ENCODE measurements around the gene IGFBP3. TPM values are rescaled to one million over a fixed set of nuclear protein-coding genes. Genes with fewer than 3 reads are reported as not detected.

IGFBP3 gene
- total and polyA plus RNA-seq, 2 of the 13 experiments (the other 11 are each of a cell fraction or from before 2014, with no cell fraction given), result 57.5 TPM; not detected in 1

DNA sequence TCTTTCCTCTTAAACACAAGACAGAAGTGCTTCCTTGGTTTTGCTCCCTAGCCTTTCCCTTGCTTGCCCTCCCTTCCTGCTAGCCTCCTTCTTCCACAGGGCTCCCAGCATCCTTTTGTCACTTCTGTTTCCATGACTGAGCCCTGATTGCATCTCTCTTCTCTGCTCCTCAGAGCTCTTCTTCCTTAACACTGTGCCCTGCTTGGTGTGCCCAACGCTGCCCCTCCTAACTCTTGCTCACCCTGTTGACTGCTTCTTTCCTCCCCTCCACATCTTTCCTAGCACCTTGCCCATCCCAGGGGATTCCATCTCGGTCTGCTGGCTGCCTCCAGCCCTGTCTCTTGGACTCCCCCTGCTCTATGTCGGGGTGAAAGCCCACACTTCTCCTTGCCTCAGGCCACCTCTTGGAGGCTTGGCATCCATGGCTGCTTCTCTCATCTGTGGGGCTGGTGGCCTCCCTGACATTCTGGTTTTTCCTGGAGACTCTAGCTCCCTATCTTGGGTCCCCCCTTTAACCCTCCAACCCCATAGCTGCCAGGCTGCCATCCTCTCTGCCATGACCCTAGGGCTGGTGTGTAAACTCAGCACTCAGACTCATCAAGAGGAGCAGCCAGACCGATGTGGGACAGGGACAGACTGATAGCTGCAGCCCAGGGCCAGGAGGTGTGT lies 26.9 kb downstream of the IGFBP3 start (continued):
- no peak for TF ChIP-seq POGZ (CRISPR knock-in tag; IDR thresholded peaks at IDR 0.05)
- TF ChIP-seq, protein P1, sequence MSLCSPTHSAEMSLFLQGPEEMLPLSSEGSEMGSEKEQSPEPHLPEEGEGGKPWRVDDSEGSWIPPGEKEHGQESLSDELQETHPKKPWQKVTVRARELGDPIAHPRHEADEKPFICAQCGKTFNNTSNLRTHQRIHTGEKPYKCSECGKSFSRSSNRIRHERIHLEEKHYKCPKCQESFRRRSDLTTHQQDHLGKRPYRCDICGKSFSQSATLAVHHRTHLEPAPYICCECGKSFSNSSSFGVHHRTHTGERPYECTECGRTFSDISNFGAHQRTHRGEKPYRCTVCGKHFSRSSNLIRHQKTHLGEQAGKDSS (CRISPR knock-in tag; IDR thresholded peaks at IDR 0.05; ENCODE audit: borderline replicate concordance, low read depth), result peak; percentile 76
- TF ChIP-seq RORA (CRISPR knock-in tag; IDR thresholded peaks at IDR 0.05), result no peak
- 0 out of 2 replicates have a peak, but pooled peaks have one; percentile 50 for TF ChIP-seq ARNTL (CRISPR knock-in tag; IDR thresholded peaks at IDR 0.05)
- TF ChIP-seq NFYC (CRISPR knock-in tag; IDR thresholded peaks at IDR 0.05), result peak; percentile 16; the same call in 1 of the 2 replicates
- no peak; the same call in 1 of the 2 replicates for TF ChIP-seq ZNF543 (CRISPR knock-in tag; IDR thresholded peaks at IDR 0.05)
- no peak for TF ChIP-seq ZNF761 (CRISPR knock-in tag; conservative IDR thresholded peaks at IDR 0.05)
- no peak for TF ChIP-seq RXRA (CRISPR knock-in tag; IDR thresholded peaks at IDR 0.05)
- 0 out of 2 replicates have a peak, but pooled peaks have one; percentile 19 for TF ChIP-seq ZNF567 (CRISPR knock-in tag; IDR thresholded peaks at IDR 0.05; ENCODE audit: borderline replicate concordance)
- no peak for TF ChIP-seq GABPA (IDR thresholded peaks at IDR 0.05; ENCODE audit: low read depth, low read length)
- no peak for TF ChIP-seq GABPA (CRISPR knock-in tag; IDR thresholded peaks at IDR 0.05; ENCODE audit: low read depth)
- TF ChIP-seq SAP130 (CRISPR knock-in tag; IDR thresholded peaks at IDR 0.05; ENCODE audit: low read depth), result no peak
- 0 out of 2 replicates have a peak, but pooled peaks have one; percentile 27 for TF ChIP-seq SIX1 (CRISPR knock-in tag; IDR thresholded peaks at IDR 0.05; ENCODE audit: borderline replicate concordance)
- TF ChIP-seq, protein P2, sequence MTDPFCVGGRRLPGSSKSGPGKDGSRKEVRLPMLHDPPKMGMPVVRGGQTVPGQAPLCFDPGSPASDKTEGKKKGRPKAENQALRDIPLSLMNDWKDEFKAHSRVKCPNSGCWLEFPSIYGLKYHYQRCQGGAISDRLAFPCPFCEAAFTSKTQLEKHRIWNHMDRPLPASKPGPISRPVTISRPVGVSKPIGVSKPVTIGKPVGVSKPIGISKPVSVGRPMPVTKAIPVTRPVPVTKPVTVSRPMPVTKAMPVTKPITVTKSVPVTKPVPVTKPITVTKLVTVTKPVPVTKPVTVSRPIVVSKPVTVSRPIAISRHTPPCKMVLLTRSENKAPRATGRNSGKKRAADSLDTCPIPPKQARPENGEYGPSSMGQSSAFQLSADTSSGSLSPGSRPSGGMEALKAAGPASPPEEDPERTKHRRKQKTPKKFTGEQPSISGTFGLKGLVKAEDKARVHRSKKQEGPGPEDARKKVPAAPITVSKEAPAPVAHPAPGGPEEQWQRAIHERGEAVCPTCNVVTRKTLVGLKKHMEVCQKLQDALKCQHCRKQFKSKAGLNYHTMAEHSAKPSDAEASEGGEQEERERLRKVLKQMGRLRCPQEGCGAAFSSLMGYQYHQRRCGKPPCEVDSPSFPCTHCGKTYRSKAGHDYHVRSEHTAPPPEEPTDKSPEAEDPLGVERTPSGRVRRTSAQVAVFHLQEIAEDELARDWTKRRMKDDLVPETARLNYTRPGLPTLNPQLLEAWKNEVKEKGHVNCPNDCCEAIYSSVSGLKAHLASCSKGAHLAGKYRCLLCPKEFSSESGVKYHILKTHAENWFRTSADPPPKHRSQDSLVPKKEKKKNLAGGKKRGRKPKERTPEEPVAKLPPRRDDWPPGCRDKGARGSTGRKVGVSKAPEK (CRISPR knock-in tag; IDR thresholded peaks at IDR 0.05; ENCODE audit: borderline replicate concordance), result peak; percentile 64; the same call in 1 of the 2 replicates
- TF ChIP-seq, protein P3, sequence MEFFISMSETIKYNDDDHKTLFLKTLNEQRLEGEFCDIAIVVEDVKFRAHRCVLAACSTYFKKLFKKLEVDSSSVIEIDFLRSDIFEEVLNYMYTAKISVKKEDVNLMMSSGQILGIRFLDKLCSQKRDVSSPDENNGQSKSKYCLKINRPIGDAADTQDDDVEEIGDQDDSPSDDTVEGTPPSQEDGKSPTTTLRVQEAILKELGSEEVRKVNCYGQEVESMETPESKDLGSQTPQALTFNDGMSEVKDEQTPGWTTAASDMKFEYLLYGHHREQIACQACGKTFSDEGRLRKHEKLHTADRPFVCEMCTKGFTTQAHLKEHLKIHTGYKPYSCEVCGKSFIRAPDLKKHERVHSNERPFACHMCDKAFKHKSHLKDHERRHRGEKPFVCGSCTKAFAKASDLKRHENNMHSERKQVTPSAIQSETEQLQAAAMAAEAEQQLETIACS (CRISPR knock-in tag; IDR thresholded peaks at IDR 0.05), result no peak
- TF ChIP-seq, protein P4, sequence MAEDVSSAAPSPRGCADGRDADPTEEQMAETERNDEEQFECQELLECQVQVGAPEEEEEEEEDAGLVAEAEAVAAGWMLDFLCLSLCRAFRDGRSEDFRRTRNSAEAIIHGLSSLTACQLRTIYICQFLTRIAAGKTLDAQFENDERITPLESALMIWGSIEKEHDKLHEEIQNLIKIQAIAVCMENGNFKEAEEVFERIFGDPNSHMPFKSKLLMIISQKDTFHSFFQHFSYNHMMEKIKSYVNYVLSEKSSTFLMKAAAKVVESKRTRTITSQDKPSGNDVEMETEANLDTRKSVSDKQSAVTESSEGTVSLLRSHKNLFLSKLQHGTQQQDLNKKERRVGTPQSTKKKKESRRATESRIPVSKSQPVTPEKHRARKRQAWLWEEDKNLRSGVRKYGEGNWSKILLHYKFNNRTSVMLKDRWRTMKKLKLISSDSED (CRISPR knock-in tag; IDR thresholded peaks at IDR 0.05), result no peak; the same call in 1 of the 2 replicates
- TF ChIP-seq JUN (CRISPR knock-in tag; IDR thresholded peaks at IDR 0.05), result 0 out of 2 replicates have a peak, but pooled peaks have one; percentile 34
- TF ChIP-seq ZNF44 (CRISPR knock-in tag; IDR thresholded peaks at IDR 0.05), result no peak
- TF ChIP-seq, protein P5, sequence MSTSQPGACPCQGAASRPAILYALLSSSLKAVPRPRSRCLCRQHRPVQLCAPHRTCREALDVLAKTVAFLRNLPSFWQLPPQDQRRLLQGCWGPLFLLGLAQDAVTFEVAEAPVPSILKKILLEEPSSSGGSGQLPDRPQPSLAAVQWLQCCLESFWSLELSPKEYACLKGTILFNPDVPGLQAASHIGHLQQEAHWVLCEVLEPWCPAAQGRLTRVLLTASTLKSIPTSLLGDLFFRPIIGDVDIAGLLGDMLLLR (CRISPR knock-in tag; IDR thresholded peaks at IDR 0.05), result no peak
- TF ChIP-seq, protein P6, sequence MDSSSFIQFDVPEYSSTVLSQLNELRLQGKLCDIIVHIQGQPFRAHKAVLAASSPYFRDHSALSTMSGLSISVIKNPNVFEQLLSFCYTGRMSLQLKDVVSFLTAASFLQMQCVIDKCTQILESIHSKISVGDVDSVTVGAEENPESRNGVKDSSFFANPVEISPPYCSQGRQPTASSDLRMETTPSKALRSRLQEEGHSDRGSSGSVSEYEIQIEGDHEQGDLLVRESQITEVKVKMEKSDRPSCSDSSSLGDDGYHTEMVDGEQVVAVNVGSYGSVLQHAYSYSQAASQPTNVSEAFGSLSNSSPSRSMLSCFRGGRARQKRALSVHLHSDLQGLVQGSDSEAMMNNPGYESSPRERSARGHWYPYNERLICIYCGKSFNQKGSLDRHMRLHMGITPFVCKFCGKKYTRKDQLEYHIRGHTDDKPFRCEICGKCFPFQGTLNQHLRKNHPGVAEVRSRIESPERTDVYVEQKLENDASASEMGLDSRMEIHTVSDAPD (CRISPR knock-in tag; IDR thresholded peaks at IDR 0.05), result 0 out of 2 replicates have a peak, but pooled peaks have one; percentile 59
- TF ChIP-seq SMAD3 (CRISPR knock-in tag; IDR thresholded peaks at IDR 0.05), result peak; percentile 29; the same call in 1 of the 2 replicates
- no peak for TF ChIP-seq ZNF24 (IDR thresholded peaks at IDR 0.05)
- TF ChIP-seq BCL6 (CRISPR knock-in tag; IDR thresholded peaks at IDR 0.05), result no peak

Data from HepG2 (cell line).